Measurements from ENCODE around the gene DYNC1I1.
A peak's percentile ranks its signal among the peaks of the same experiment; 100 is the strongest.

DYNC1I1 gene

GRCh38 chr7:95999481-95999880, 227.1 kb downstream of the DYNC1I1 start:
- Histone ChIP-seq H3K9ac (ENCODE audit: low read depth in 1 of 2, low read length in 2 of 2) (no peak overlapping the region), H3K9me3 (ENCODE audit: control insufficient read depth in 1 of 2, low read length in 2 of 2) (no peaks in the 10 kb centered on the region), H3K27ac (ENCODE audit: low read depth, low read length) (no peak overlapping the region), H3K4me1 (ENCODE audit: control insufficient read depth in 1 of 2, insufficient read depth in 2 of 2, low read length in 2 of 2) (peaks cover 0 to 6% of the 10 kb centered on the region in 2 donors), H3K27me3 (ENCODE audit: control insufficient read depth in 1 of 2, insufficient read depth in 2 of 2, low read length in 2 of 2) (no peaks in the 10 kb centered on the region), H3K36me3 (ENCODE audit: control insufficient read depth in 1 of 2, insufficient read depth in 2 of 2, low read length in 2 of 2) (no peaks in the 10 kb centered on the region), H3K4me3 (ENCODE audit: low read depth in 1 of 2, low read length in 2 of 2) (no peak overlapping the region)

- no peaks in the 10 kb centered on the region for H3K27me3 ChIP-seq (ENCODE audit: control insufficient read depth in 1 of 2, insufficient read depth in 2 of 2, low read length in 2 of 2)
- H3K4me3 ChIP-seq (ENCODE audit: low read depth in 1 of 2, low read length in 2 of 2): no peak overlapping the region
- no peaks in the 10 kb centered on the region for H3K36me3 ChIP-seq (ENCODE audit: control insufficient read depth in 1 of 2, insufficient read depth in 2 of 2, low read length in 2 of 2)
- no peak overlapping the region for H3K27ac ChIP-seq (ENCODE audit: low read depth, low read length)
- peaks cover 0 to 8% of the 10 kb centered on the region in 2 donors for H3K4me1 ChIP-seq (ENCODE audit: control insufficient read depth in 1 of 2, insufficient read depth in 2 of 2, low read length in 2 of 2)
- H3K9me3 ChIP-seq (ENCODE audit: control insufficient read depth in 1 of 2, low read length in 2 of 2): no peaks in the 10 kb centered on the region
- no peak overlapping the region for H3K9ac ChIP-seq (ENCODE audit: low read depth in 1 of 2, low read length in 2 of 2)
These were observed 232.2 kb downstream of the DYNC1I1 start for GRCh38 chr7:96004578-96004977.

GRCh38 chr7:96005271-96005670, 232.9 kb downstream of the DYNC1I1 start:
- no peaks in the 10 kb centered on the region for H3K9me3 ChIP-seq (ENCODE audit: control insufficient read depth in 1 of 2, low read length in 2 of 2)
- no peak overlapping the region for H3K27ac ChIP-seq (ENCODE audit: low read depth, low read length)
- peaks cover 0 to 8% of the 10 kb centered on the region in 2 donors for H3K4me1 ChIP-seq (ENCODE audit: control insufficient read depth in 1 of 2, insufficient read depth in 2 of 2, low read length in 2 of 2)
- no peaks in the 10 kb centered on the region for H3K27me3 ChIP-seq (ENCODE audit: control insufficient read depth in 1 of 2, insufficient read depth in 2 of 2, low read length in 2 of 2)
- H3K9ac ChIP-seq (ENCODE audit: low read depth in 1 of 2, low read length in 2 of 2): no peak overlapping the region
- H3K36me3 ChIP-seq (ENCODE audit: control insufficient read depth in 1 of 2, insufficient read depth in 2 of 2, low read length in 2 of 2): no peaks in the 10 kb centered on the region
- no peak overlapping the region for H3K4me3 ChIP-seq (ENCODE audit: low read depth in 1 of 2, low read length in 2 of 2)

- H3K36me3 ChIP-seq (ENCODE audit: control insufficient read depth in 1 of 2, insufficient read depth in 2 of 2, low read length in 2 of 2): no peaks in the 10 kb centered on the region
- H3K27me3 ChIP-seq (ENCODE audit: control insufficient read depth in 1 of 2, insufficient read depth in 2 of 2, low read length in 2 of 2): no peaks in the 10 kb centered on the region
- H3K27ac ChIP-seq (ENCODE audit: low read depth, low read length): no peak overlapping the region
These were observed 236.8 kb downstream of the DYNC1I1 start for GRCh38 chr7:96009148-96009547.

GRCh38 chr7:96013836-96014235, 241.5 kb downstream of the DYNC1I1 start:
- H3K4me1 ChIP-seq (ENCODE audit: control insufficient read depth in 1 of 2, insufficient read depth in 2 of 2, low read length in 2 of 2): peaks cover 3 to 16% of the 10 kb centered on the region in 2 donors
- no peak overlapping the region for H3K27ac ChIP-seq (ENCODE audit: low read depth, low read length)
- H3K4me3 ChIP-seq (ENCODE audit: low read depth in 1 of 2, low read length in 2 of 2): no peak overlapping the region
- H3K9ac ChIP-seq (ENCODE audit: low read depth in 1 of 2, low read length in 2 of 2): no peak overlapping the region
- no peaks in the 10 kb centered on the region for H3K9me3 ChIP-seq (ENCODE audit: control insufficient read depth in 1 of 2, low read length in 2 of 2)
- no peaks in the 10 kb centered on the region for H3K36me3 ChIP-seq (ENCODE audit: control insufficient read depth in 1 of 2, insufficient read depth in 2 of 2, low read length in 2 of 2)
- H3K27me3 ChIP-seq (ENCODE audit: control insufficient read depth in 1 of 2, insufficient read depth in 2 of 2, low read length in 2 of 2): no peaks in the 10 kb centered on the region

More at GRCh38 chr7:96009148-96009547, 236.8 kb downstream of the DYNC1I1 start:
- Histone ChIP-seq H3K4me3 (ENCODE audit: low read depth in 1 of 2, low read length in 2 of 2) (no peak overlapping the region), H3K9ac (ENCODE audit: low read depth in 1 of 2, low read length in 2 of 2) (no peak overlapping the region), H3K4me1 (ENCODE audit: control insufficient read depth in 1 of 2, insufficient read depth in 2 of 2, low read length in 2 of 2) (peaks cover 0 to 4% of the 10 kb centered on the region in 2 donors), H3K9me3 (ENCODE audit: control insufficient read depth in 1 of 2, low read length in 2 of 2) (no peaks in the 10 kb centered on the region)

GRCh38 chr7:96014617-96015016, 242.3 kb downstream of the DYNC1I1 start:
- Histone ChIP-seq H3K27me3 (ENCODE audit: control insufficient read depth in 1 of 2, insufficient read depth in 2 of 2, low read length in 2 of 2) (no peaks in the 10 kb centered on the region), H3K27ac (ENCODE audit: low read depth, low read length) (no peak overlapping the region), H3K36me3 (ENCODE audit: control insufficient read depth in 1 of 2, insufficient read depth in 2 of 2, low read length in 2 of 2) (no peaks in the 10 kb centered on the region), H3K4me1 (ENCODE audit: control insufficient read depth in 1 of 2, insufficient read depth in 2 of 2, low read length in 2 of 2) (peaks cover 3 to 16% of the 10 kb centered on the region in 2 donors), H3K9me3 (ENCODE audit: control insufficient read depth in 1 of 2, low read length in 2 of 2) (no peaks in the 10 kb centered on the region), H3K4me3 (ENCODE audit: low read depth in 1 of 2, low read length in 2 of 2) (no peak overlapping the region), H3K9ac (ENCODE audit: low read depth in 1 of 2, low read length in 2 of 2) (no peak overlapping the region)

GRCh38 chr7:96016056-96016586, 243.8 kb downstream of the DYNC1I1 start:
- peaks cover 3 to 16% of the 10 kb centered on the region in 2 donors for H3K4me1 ChIP-seq (ENCODE audit: control insufficient read depth in 1 of 2, insufficient read depth in 2 of 2, low read length in 2 of 2)
- no peaks in the 10 kb centered on the region for H3K27me3 ChIP-seq (ENCODE audit: control insufficient read depth in 1 of 2, insufficient read depth in 2 of 2, low read length in 2 of 2)
- H3K9me3 ChIP-seq (ENCODE audit: control insufficient read depth in 1 of 2, low read length in 2 of 2): no peaks in the 10 kb centered on the region
- no peak overlapping the region for H3K9ac ChIP-seq (ENCODE audit: low read depth in 1 of 2, low read length in 2 of 2)
- no peak overlapping the region for H3K4me3 ChIP-seq (ENCODE audit: low read depth in 1 of 2, low read length in 2 of 2)
- no peak overlapping the region for H3K27ac ChIP-seq (ENCODE audit: low read depth, low read length)
- no peaks in the 10 kb centered on the region for H3K36me3 ChIP-seq (ENCODE audit: control insufficient read depth in 1 of 2, insufficient read depth in 2 of 2, low read length in 2 of 2)

- Histone ChIP-seq H3K9me3 (ENCODE audit: control insufficient read depth in 1 of 2, low read length in 2 of 2) (no peaks in the 10 kb centered on the region), H3K4me1 (ENCODE audit: control insufficient read depth in 1 of 2, insufficient read depth in 2 of 2, low read length in 2 of 2) (peaks cover 3 to 16% of the 10 kb centered on the region in 2 donors), H3K36me3 (ENCODE audit: control insufficient read depth in 1 of 2, insufficient read depth in 2 of 2, low read length in 2 of 2) (no peaks in the 10 kb centered on the region), H3K27me3 (ENCODE audit: control insufficient read depth in 1 of 2, insufficient read depth in 2 of 2, low read length in 2 of 2) (no peaks in the 10 kb centered on the region), H3K9ac (ENCODE audit: low read depth in 1 of 2, low read length in 2 of 2) (no peak overlapping the region), H3K27ac (ENCODE audit: low read depth, low read length) (no peak overlapping the region), H3K4me3 (ENCODE audit: low read depth in 1 of 2, low read length in 2 of 2) (no peak overlapping the region)
These were observed 244.4 kb downstream of the DYNC1I1 start for GRCh38 chr7:96016735-96017134.

- Histone ChIP-seq H3K27ac (ENCODE audit: low read depth, low read length) (peak overlapping the region; percentile 41), H3K9me3 (ENCODE audit: control insufficient read depth in 1 of 2, low read length in 2 of 2) (no peaks in the 10 kb centered on the region), H3K4me1 (ENCODE audit: control insufficient read depth in 1 of 2, insufficient read depth in 2 of 2, low read length in 2 of 2) (peaks cover 3 to 16% of the 10 kb centered on the region in 2 donors), H3K9ac (ENCODE audit: low read depth in 1 of 2, low read length in 2 of 2) (no peak overlapping the region), H3K27me3 (ENCODE audit: control insufficient read depth in 1 of 2, insufficient read depth in 2 of 2, low read length in 2 of 2) (no peaks in the 10 kb centered on the region), H3K36me3 (ENCODE audit: control insufficient read depth in 1 of 2, insufficient read depth in 2 of 2, low read length in 2 of 2) (no peaks in the 10 kb centered on the region), H3K4me3 (ENCODE audit: low read depth in 1 of 2, low read length in 2 of 2) (peak overlapping the region; percentile 12 to 55)
These were observed 245.5 kb downstream of the DYNC1I1 start for GRCh38 chr7:96017877-96018276.

GRCh38 chr7:96021568-96021967, 249.2 kb downstream of the DYNC1I1 start:
- H3K9ac ChIP-seq (ENCODE audit: low read depth in 1 of 2, low read length in 2 of 2): no peak overlapping the region
- no peak overlapping the region for H3K4me3 ChIP-seq (ENCODE audit: low read depth in 1 of 2, low read length in 2 of 2)
- no peaks in the 10 kb centered on the region for H3K27me3 ChIP-seq (ENCODE audit: control insufficient read depth in 1 of 2, insufficient read depth in 2 of 2, low read length in 2 of 2)
- H3K36me3 ChIP-seq (ENCODE audit: control insufficient read depth in 1 of 2, insufficient read depth in 2 of 2, low read length in 2 of 2): no peaks in the 10 kb centered on the region
- no peak overlapping the region for H3K27ac ChIP-seq (ENCODE audit: low read depth, low read length)
- no peaks in the 10 kb centered on the region for H3K9me3 ChIP-seq (ENCODE audit: control insufficient read depth in 1 of 2, low read length in 2 of 2)
- H3K4me1 ChIP-seq (ENCODE audit: control insufficient read depth in 1 of 2, insufficient read depth in 2 of 2, low read length in 2 of 2): peaks cover 3 to 8% of the 10 kb centered on the region in 2 donors

GRCh38 chr7:96023387-96023786, 251.0 kb downstream of the DYNC1I1 start:
- Histone ChIP-seq H3K27ac (ENCODE audit: low read depth, low read length) (no peak overlapping the region), H3K9ac (ENCODE audit: low read depth in 1 of 2, low read length in 2 of 2) (no peak overlapping the region), H3K4me1 (ENCODE audit: control insufficient read depth in 1 of 2, insufficient read depth in 2 of 2, low read length in 2 of 2) (no peaks in the 10 kb centered on the region), H3K27me3 (ENCODE audit: control insufficient read depth in 1 of 2, insufficient read depth in 2 of 2, low read length in 2 of 2) (no peaks in the 10 kb centered on the region), H3K36me3 (ENCODE audit: control insufficient read depth in 1 of 2, insufficient read depth in 2 of 2, low read length in 2 of 2) (no peaks in the 10 kb centered on the region), H3K4me3 (ENCODE audit: low read depth in 1 of 2, low read length in 2 of 2) (no peak overlapping the region), H3K9me3 (ENCODE audit: control insufficient read depth in 1 of 2, low read length in 2 of 2) (no peaks in the 10 kb centered on the region)
